Keratinocyte (primary cell): ENCODE data around the gene S100A1. TPM values are rescaled to one million over a fixed set of nuclear protein-coding genes. Genes with fewer than 3 reads are reported as not detected.
A peak's percentile ranks its signal among the peaks of the same experiment; 100 is the strongest.

ENCODE experiments used
- DNase-seq: peaks from one replicate; pipeline ENCODE4 v3.0.0-alpha.2; 2011; ENCODE audit warnings: low read depth, missing footprints, low spot score
- FAIRE-seq: peaks from 2 replicates; lab custom pipeline; 2011; peaks lifted over from hg19 to GRCh38; lab: Jason Lieb, UNC
- H2AFZ ChIP-seq: 2 replicates; pipeline ENCODE4 v1.6.0; 2012; ENCODE audit warnings: low read length, control low read depth, inconsistent platforms; ENCODE audit not compliant: control insufficient read depth
- H3K27ac ChIP-seq: 2 replicates; pipeline ENCODE4 v1.5.1; 2011; ENCODE audit warnings: low read length; ENCODE audit not compliant: control insufficient read depth, insufficient read depth
- H3K27me3 ChIP-seq: 3 replicates; pipeline ENCODE4 v1.6.0; 2011; ENCODE audit warnings: low read length; ENCODE audit not compliant: control insufficient read depth, insufficient read depth; ENCODE audit errors: extremely low read depth
- H3K36me3 ChIP-seq, 2 experiments: 2 replicates in 1 of 2; 3 replicates in 1 of 2; pipeline ENCODE4 v1.5.1; 2011; ENCODE audit warnings: low read length in 2 of 2, mild to moderate bottlenecking in 1 of 2; ENCODE audit not compliant: control insufficient read depth in 2 of 2, insufficient read depth in 2 of 2; ENCODE audit errors: extremely low read depth in 1 of 2
- H3K4me1 ChIP-seq: 3 replicates; pipeline ENCODE4 v1.5.1; 2011; ENCODE audit warnings: low read length; ENCODE audit not compliant: control insufficient read depth, insufficient read depth; ENCODE audit errors: extremely low read depth
- H3K4me2 ChIP-seq: 3 replicates; pipeline ENCODE4 v1.6.0; 2011; ENCODE audit warnings: low read depth, low read length; ENCODE audit not compliant: control insufficient read depth, insufficient read depth; ENCODE audit errors: extremely low read depth
- H3K4me3 ChIP-seq, 3 experiments: fragments of 200-600 bp in 1 of 3; sonication (generic) in 1 of 3; 2 replicates in 2 of 3; 3 replicates in 1 of 3; pipeline ENCODE4 v1.5.1; 2011 to 2016; ENCODE audit warnings: low read length in 3 of 3, mild to moderate bottlenecking in 3 of 3, control low read depth in 2 of 3, inconsistent platforms in 1 of 3, low read depth in 1 of 3, mixed read lengths in 1 of 3, mixed run types in 1 of 3, moderate library complexity in 1 of 3; ENCODE audit not compliant: control insufficient read depth in 2 of 3, insufficient read depth in 2 of 3; ENCODE audit errors: extremely low read depth in 1 of 3
- H3K79me2 ChIP-seq: 2 replicates; pipeline ENCODE4 v1.6.0; 2012; ENCODE audit warnings: low read length; ENCODE audit not compliant: control insufficient read depth, insufficient read depth
- H3K9ac ChIP-seq: 3 replicates; pipeline ENCODE4 v1.6.0; 2011; ENCODE audit warnings: low read length; ENCODE audit not compliant: control insufficient read depth, insufficient read depth; ENCODE audit errors: extremely low read depth
- H3K9me1 ChIP-seq: 3 replicates; pipeline ENCODE4 v1.6.0; 2011; ENCODE audit warnings: low read length; ENCODE audit not compliant: control insufficient read depth, insufficient read depth; ENCODE audit errors: extremely low read depth
- H3K9me3 ChIP-seq: 2 replicates; pipeline ENCODE4 v1.5.1; 2012; ENCODE audit warnings: low read depth, low read length; ENCODE audit not compliant: control insufficient read depth
- H4K20me1 ChIP-seq: 3 replicates; pipeline ENCODE4 v1.6.0; 2011; ENCODE audit warnings: low read length; ENCODE audit not compliant: control insufficient read depth, insufficient read depth; ENCODE audit errors: extremely low read depth
- CTCF ChIP-seq, 3 experiments: IDR thresholded peaks in 1 of 3; conservative IDR thresholded peaks in 1 of 3; optimal IDR thresholded peaks in 1 of 3; 2 replicates in 2 of 3; 3 replicates in 1 of 3; pipeline versions ENCODE3 to v1.5.1; 2011; ENCODE audit warnings: low read length in 3 of 3, mild to moderate bottlenecking in 3 of 3, moderate library complexity in 2 of 3, control low read depth in 1 of 3, inconsistent platforms in 1 of 3; ENCODE audit not compliant: insufficient read depth in 2 of 3; ENCODE audit errors: extremely low read depth in 1 of 3
- EZH2 ChIP-seq: IDR thresholded peaks from one replicate; pipeline ENCODE4 v1.6.1; 2012; ENCODE audit warnings: inconsistent platforms, mild to moderate bottlenecking, low read length, moderate library complexity
- dilution Hi-C: fragments of 300-500 bp; cut with MboI; formaldehyde crosslinking; loops from one replicate; pipeline ENCODE4 v1.7.0; 2020; ENCODE audit warnings: low sequenced_read_pairs; ENCODE audit not compliant: extremely low pct_ligation_motif_present
- polyA plus RNA-seq, 5 experiments: library from polyadenylated mRNA; depleted of rRNA in 3 of 5; stranded (reverse) in 3 of 5; stranded (forward) in 1 of 5; unstranded in 1 of 5; fragments of >200 nt; gene quantifications; 1 replicate in 1 of 5; 2 replicates in 3 of 5; 3 replicates in 1 of 5; pipeline versions ENCODE4 v1.2.1 to v1.2.3, GENCODE V29; 2011 to 2012; ENCODE audit warnings: missing spikeins in 2 of 5, low read depth in 1 of 5, low replicate concordance in 1 of 5

S100A1 gene
- polyA plus RNA-seq, 1 donor (not counting 4 experiments of a cell fraction or from before 2014, with no cell fraction given): 0.12 TPM

- Histone ChIP-seq H3K9me3 (no peaks in the 10 kb centered on the region), H3K4me2 (peak within 1 kb of the TSS; percentile 86), H3K4me1 (peaks cover 33% of the 10 kb centered on the region), H3K27ac (peak within 1 kb of the TSS; percentile 99), H2AFZ (no peak within 1 kb of the TSS), H3K4me3 (peak within 1 kb of the TSS; percentile 90 to 100 (median 98)), H3K27me3 (no peaks in the 10 kb centered on the region), H3K9me1 (no peaks in the 10 kb centered on the region), H3K36me3 (peaks cover 8 to 42% of the 10 kb centered on the region in 2 experiments), H3K9ac (peak within 1 kb of the TSS; percentile 99), H4K20me1 (no peaks in the 10 kb centered on the region), H3K79me2 (peaks cover 46% of the 10 kb centered on the region)
- FAIRE-seq: peak; percentile 87
- dilution Hi-C loops: no loop called here
- DNase-seq: peak; percentile 95
- TF ChIP-seq EZH2: no peak
- no peak for TF ChIP-seq CTCF (optimal IDR thresholded peaks at IDR 0.05 in 1 of 3, IDR thresholded peaks at IDR 0.05 in 1 of 3, conservative IDR thresholded peaks at IDR 0.05 in 1 of 3; ENCODE audit: extremely low read depth in 1 of 3, insufficient read depth in 2 of 3, low read length in 3 of 3)
Measured at GRCh38 chr1:153616144-153616916, 11.9 kb upstream of the S100A1 start, which contains the start of gene S100A14. S100A14 (minus strand) TSS chr1:153616325; CDS start chr1:153615858, 467 bp downstream.

DNA sequence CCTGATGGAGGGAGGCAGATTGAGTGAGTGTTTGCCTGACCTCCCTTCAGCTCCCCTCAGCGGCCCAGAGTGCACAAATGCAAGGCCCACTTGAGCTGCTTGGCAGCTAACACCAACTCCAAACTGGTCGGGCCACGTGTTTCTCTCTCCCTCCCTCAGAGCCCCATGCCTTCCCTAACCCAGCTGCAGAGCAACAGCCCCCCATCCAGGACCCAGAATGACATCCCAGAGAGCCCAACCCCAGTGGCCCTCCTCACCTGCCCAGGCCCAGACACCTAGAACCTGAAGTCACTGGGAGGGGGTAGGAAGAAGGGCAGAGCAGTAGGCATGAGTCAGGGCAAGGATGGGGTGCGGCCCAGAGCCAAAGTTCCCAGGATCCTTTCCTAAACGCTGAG lies 11.3 kb upstream of the S100A1 start:
- Histone ChIP-seq H3K4me1 (peaks cover 33% of the 10 kb centered on the region), H3K79me2 (peaks cover 40% of the 10 kb centered on the region), H3K4me2 (peak overlapping the region; percentile 86), H3K36me3 (peaks cover 8 to 38% of the 10 kb centered on the region in 2 experiments), H3K27me3 (no peaks in the 10 kb centered on the region), H3K4me3 (peak overlapping the region in 1 of 3 experiments; percentile 29), H3K9me3 (no peaks in the 10 kb centered on the region), H2AFZ (no peak overlapping the region), H3K27ac (peak overlapping the region; percentile 99), H4K20me1 (no peaks in the 10 kb centered on the region), H3K9ac (peak overlapping the region; percentile 99), H3K9me1 (no peaks in the 10 kb centered on the region)
- TF ChIP-seq CTCF (optimal IDR thresholded peaks at IDR 0.05 in 1 of 3, IDR thresholded peaks at IDR 0.05 in 1 of 3, conservative IDR thresholded peaks at IDR 0.05 in 1 of 3; ENCODE audit: extremely low read depth in 1 of 3, insufficient read depth in 2 of 3, low read length in 3 of 3): no peak
- TF ChIP-seq EZH2: no peak
- no peak for DNase-seq
- dilution Hi-C loops: no loop called here
- peak; percentile 81 for FAIRE-seq
